Activated naive CD4-positive, alpha-beta T cell treated with anti-CD3 and anti-CD28 coated beads for 36 hours (primary cell): ENCODE data around the gene AP2B1. TPM values are rescaled to one million over a fixed set of nuclear protein-coding genes. Genes with fewer than 3 reads are reported as not detected.
"Not testable (repeated sequence)": the region's sequence is repeated elsewhere in the genome, so short reads cannot be mapped to it uniquely, and the experiment has no call there.

Source experiments
- CTCF ChIA-PET: fragments of 350-600 bp; sonication (Branson Sonifier 250); formaldehyde crosslinking; loops from one replicate; lab custom pipeline; 2021; ENCODE audit warnings: antibody characterized with exemption; lab: Charles Lee
- DNase-seq: peaks from one replicate; pipeline ENCODE4 v3.0.0-alpha.2; 2020
- H3K27ac Mint-ChIP-seq: one replicate; pipeline ENCODE4 v1.8.0; 2021; ENCODE audit warnings: mild to moderate bottlenecking, mixed read lengths
- H3K27me3 Mint-ChIP-seq: one replicate; pipeline ENCODE4 v1.8.0; 2021; ENCODE audit warnings: low read depth, mixed read lengths
- H3K36me3 Mint-ChIP-seq: one replicate; pipeline ENCODE4 v1.8.0; 2021; ENCODE audit warnings: low read depth, mixed read lengths
- H3K4me1 Mint-ChIP-seq: one replicate; pipeline ENCODE4 v1.8.0; 2021; ENCODE audit warnings: low read depth, mixed read lengths
- H3K4me3 Mint-ChIP-seq: one replicate; pipeline ENCODE4 v1.8.0; 2021; ENCODE audit warnings: mild to moderate bottlenecking, moderate library complexity, mixed read lengths
- H3K9me3 Mint-ChIP-seq: one replicate; pipeline ENCODE4 v1.8.0; 2021; ENCODE audit warnings: mixed read lengths
- intact Hi-C: fragments of 100-400 bp; cut with micrococcal nuclease; formaldehyde crosslinking; loops from one replicate; pipeline ENCODE4 v1.15.1; 2023
- total RNA-seq, 2 experiments: library from RNA; stranded (reverse); gene quantifications; one replicate each; pipeline ENCODE4 v1.2.3, GENCODE V29; 2021

Gene AP2B1
- total RNA-seq, 2 experiments from 2014 or later = 158 to 172 TPM

DNA sequence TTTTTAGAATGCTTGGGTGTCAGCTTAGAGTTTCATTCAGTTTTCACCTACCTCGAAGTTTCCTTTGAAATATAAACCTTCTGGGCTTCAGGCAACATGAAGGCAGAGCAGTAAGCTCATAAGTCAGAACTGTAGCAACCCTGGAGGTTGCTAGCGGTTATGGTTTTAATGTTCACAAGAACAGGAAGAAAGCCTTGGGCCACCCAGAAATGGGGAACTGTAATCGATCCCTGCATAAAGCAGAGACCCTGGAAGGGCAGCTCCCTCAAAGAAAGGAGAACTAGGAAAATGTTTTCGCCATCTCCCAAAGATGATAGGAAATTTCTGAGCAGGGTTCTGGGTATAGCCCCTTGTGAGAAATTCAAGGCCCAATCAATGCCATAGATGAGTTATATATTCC lies 96.5 kb downstream of the AP2B1 start:
- CTCF ChIA-PET = interaction anchor here (0.9 kb wide), 1 partner anchor 40 kb away, joined by 3 read pairs; no protein-coding TSS in a partner anchor
- no peak for DNase-seq

DNA sequence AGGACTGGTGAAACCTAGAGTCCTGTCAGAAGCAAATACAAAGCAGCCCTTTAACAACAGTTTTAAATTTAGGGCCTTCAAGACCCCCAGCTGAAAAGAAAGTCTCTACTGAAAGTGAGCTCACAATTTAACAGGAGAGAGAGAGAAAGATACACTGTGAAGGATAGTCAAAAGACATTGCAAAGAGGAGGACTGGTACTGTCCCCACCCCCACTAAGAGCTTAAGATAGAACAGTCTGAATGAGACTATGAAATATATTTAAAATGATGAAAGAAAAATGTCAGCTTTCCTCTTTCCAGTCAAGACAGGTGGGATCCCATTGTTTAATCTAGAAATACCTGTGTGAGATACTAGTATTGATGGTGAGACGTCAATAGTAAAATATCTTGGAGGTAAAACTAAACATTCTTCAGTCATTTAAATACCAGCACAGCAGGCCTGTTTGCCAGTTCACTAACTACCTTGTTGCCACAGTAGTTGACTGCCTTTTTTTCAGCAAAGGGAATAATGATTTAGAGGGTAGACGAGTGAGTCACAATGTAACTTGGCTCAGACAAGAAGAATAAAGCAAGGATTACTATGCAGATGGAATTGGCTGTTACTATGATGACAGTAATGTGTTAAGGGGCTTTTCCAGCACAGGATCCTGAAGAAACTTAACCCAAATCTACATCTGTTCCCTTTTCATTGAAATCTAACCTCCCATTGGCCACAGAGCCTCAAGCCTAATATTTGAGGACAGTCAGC lies 97.1 kb downstream of the AP2B1 start:
- H3K9me3 Mint-ChIP-seq = no peaks in the 10 kb centered on the region
- H3K36me3 Mint-ChIP-seq = peaks cover 36% of the 10 kb centered on the region
- no peak overlapping the region for H3K27ac Mint-ChIP-seq
- H3K4me3 Mint-ChIP-seq = no peak overlapping the region
- H3K4me1 Mint-ChIP-seq = peaks cover 3% of the 10 kb centered on the region
- no peak for DNase-seq
- no peaks in the 10 kb centered on the region for H3K27me3 Mint-ChIP-seq
- CTCF ChIA-PET = no interaction called here
- intact Hi-C loops = no loop called here

More for the DNA sequence above, 96.5 kb downstream of the AP2B1 start:
- intact Hi-C loops = no loop called here
- Mint-ChIP-seq H3K36me3 (peaks cover 31% of the 10 kb centered on the region), H3K9me3 (no peaks in the 10 kb centered on the region), H3K4me3 (no peak overlapping the region), H3K27ac (no peak overlapping the region), H3K27me3 (no peaks in the 10 kb centered on the region), H3K4me1 (peaks cover 6% of the 10 kb centered on the region)

DNA sequence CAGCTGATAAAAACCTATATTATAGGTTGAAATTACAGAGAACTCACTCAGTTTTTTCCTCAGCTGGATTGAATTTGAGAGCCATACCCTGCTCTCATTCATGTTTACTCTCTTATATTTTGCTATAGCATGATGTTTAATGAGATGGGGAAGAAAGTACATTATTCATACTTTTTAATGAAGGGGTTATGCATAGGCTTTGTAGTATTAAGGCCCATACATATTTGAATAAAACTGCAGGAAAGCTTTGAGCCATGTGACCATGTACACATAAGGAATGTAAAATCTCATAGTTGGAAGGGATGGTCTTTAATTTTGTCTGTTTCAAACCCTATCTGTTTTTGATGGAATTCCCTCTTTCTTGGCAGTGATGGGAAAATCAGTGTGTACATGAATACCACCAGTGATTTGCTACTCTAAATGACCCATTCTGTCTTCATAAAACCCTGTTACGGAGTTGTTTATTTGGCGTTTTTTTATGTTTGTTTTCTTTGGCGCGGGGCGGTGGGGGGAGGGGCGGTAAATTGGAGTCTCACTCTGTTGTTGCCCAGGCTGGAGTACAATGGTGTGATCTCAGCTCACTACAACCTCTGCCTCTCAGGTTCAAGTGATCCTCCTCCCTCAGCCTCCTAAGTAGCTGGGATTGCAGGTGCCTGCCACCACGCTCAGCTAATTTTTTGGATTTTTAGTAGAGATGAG lies 105.5 kb downstream of the AP2B1 start:
- H3K27ac Mint-ChIP-seq = no peak overlapping the region
- CTCF ChIA-PET = no interaction called here
- H3K9me3 Mint-ChIP-seq = no peaks in the 10 kb centered on the region
- H3K4me3 Mint-ChIP-seq = no peak overlapping the region
- H3K36me3 Mint-ChIP-seq = peaks cover 33% of the 10 kb centered on the region
- DNase-seq = no peak
- intact Hi-C loops = no loop called here
- no peaks in the 10 kb centered on the region for H3K4me1 Mint-ChIP-seq
- H3K27me3 Mint-ChIP-seq = no peaks in the 10 kb centered on the region

DNA sequence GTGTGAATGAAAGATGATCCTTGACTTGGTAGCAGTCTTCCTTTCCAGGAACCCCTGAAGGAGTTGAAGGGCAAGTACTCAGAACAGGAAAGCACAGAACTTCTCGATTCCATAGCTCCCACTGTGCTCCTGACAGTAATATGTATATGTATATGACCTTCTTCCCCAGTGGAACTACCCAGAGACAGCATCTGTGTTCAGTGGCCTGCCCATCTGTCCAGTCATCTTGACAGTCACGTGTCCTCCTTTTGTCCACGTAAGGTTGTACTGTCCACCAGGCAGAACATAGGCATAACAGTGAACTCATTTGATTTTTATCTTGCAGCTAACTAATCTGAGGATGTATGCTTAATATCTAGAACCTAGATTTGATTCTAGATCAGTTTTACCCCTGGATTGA lies 106.5 kb downstream of the AP2B1 start:
- CTCF ChIA-PET = no interaction called here
- Mint-ChIP-seq H3K4me1 (no peaks in the 10 kb centered on the region), H3K9me3 (no peaks in the 10 kb centered on the region), H3K27me3 (no peaks in the 10 kb centered on the region), H3K36me3 (peaks cover 23% of the 10 kb centered on the region), H3K4me3 (no peak overlapping the region), H3K27ac (no peak overlapping the region)
- intact Hi-C loops = no loop called here
- DNase-seq = no peak

DNA sequence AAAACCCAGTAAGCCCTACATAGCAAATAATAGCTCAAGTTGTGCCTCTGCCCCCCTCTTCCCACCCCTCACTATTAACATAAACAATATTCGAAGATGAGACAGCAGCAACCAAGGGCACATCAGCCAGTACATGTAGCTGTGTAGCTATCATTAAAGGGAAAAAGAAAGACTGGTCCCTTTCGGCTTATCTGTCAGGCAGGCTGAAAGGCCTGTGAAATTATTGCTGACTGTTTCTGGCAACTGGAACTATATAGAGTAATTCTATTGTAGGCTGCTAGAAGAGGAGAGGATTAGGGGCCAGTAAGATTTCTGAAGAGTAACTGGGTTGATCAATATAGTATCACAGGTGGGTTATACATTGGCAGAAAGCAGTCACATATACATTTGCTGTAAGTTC lies 107.8 kb downstream of the AP2B1 start:
- intact Hi-C loops = no loop called here
- H3K27ac Mint-ChIP-seq = no peak overlapping the region
- no peaks in the 10 kb centered on the region for H3K27me3 Mint-ChIP-seq
- no peaks in the 10 kb centered on the region for H3K4me1 Mint-ChIP-seq
- CTCF ChIA-PET = interaction anchor here (0.6 kb wide), 1 partner anchor 18 kb away, joined by 6 read pairs; no protein-coding TSS in a partner anchor
- H3K4me3 Mint-ChIP-seq = no peak overlapping the region
- no peak for DNase-seq
- peaks cover 16% of the 10 kb centered on the region for H3K36me3 Mint-ChIP-seq
- no peaks in the 10 kb centered on the region for H3K9me3 Mint-ChIP-seq

DNA sequence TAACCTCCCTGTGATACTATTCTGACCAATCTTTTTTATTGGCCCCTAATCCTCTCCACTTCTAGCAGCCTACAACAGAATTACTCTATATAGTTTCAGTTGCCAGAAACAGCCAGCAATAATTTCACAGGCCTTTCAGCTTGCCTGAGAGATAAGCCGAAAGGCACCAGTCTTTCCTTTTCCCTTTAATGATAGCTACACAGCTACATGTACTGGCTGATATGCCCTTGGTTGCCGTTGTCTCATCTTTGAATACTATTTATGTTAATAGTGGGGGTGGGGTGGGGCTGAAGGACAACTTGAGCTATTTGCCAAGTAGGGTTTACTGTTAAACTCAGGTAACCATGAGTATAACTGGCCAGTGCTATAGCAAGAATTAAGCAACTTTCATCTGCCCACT lies 108.5 kb downstream of the AP2B1 start:
- Mint-ChIP-seq H3K4me3 (no peak overlapping the region), H3K27ac (no peak overlapping the region), H3K27me3 (no peaks in the 10 kb centered on the region), H3K9me3 (no peaks in the 10 kb centered on the region), H3K4me1 (no peaks in the 10 kb centered on the region), H3K36me3 (peaks cover 9% of the 10 kb centered on the region)
- DNase-seq = no peak
- intact Hi-C loops = no loop called here
- CTCF ChIA-PET = interaction anchor here (0.6 kb wide), 2 partner anchors 19 to 51 kb away, joined by 3 to 6 read pairs; no protein-coding TSS in a partner anchor

DNA sequence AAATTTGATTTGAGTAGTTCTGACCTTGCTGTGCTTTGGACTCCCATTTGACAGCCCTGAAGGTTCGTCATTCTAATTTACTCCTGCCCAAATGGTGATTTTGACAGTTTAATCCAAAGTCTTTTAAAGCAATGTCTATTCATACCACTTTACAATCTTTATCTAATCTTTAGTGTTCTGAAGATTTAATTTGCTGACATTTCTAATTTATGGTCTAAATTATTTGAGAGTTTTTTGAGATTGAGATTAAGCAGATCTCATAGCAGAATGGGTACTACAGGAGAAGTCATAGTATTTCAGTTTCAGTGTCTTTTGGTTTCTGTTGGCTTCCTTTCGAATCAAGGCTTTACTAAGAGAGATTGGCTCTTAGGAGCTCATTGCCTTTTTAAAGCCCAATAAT lies 111.7 kb downstream of the AP2B1 start:
- peaks cover under 1% of the 10 kb centered on the region for H3K4me1 Mint-ChIP-seq
- CTCF ChIA-PET = interaction anchor here (1.5 kb wide), 1 partner anchor 86 kb away, joined by 3 read pairs; no protein-coding TSS in a partner anchor

DNA sequence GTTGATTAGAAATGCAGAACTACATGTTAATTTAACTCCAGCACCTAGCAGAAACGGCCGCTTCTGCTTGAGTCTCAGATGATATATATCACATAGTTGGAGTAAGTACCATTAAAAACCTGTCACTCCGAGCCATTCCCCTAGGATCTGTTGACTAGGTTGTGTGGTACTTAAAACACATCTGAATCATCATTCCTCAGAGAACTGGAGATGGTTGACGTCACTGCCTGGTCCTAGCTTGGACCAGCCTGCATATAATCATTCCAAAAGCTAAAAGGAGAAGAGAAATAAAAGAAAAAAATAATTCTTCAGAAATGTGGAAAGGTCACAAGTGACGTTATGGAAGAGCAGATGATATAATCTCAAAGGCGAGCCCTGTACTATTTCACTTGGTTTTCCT lies 113.0 kb downstream of the AP2B1 start:
- Mint-ChIP-seq H3K36me3 (peaks cover 19% of the 10 kb centered on the region), H3K9me3 (no peaks in the 10 kb centered on the region), H3K27ac (no peak overlapping the region), H3K27me3 (no peaks in the 10 kb centered on the region), H3K4me1 (peaks cover 11% of the 10 kb centered on the region), H3K4me3 (no peak overlapping the region)
- no peak for DNase-seq
- CTCF ChIA-PET = interaction anchor here (0.9 kb wide), 1 partner anchor 18 kb away, joined by 3 read pairs; no protein-coding TSS in a partner anchor
- intact Hi-C loops = no loop called here

More for the DNA sequence above, 111.7 kb downstream of the AP2B1 start:
- no peaks in the 10 kb centered on the region for H3K27me3 Mint-ChIP-seq
- intact Hi-C loops = no loop called here
- peaks cover 18% of the 10 kb centered on the region for H3K36me3 Mint-ChIP-seq
- H3K27ac Mint-ChIP-seq = no peak overlapping the region
- DNase-seq = no peak
- no peak overlapping the region for H3K4me3 Mint-ChIP-seq
- H3K9me3 Mint-ChIP-seq = no peaks in the 10 kb centered on the region

DNA sequence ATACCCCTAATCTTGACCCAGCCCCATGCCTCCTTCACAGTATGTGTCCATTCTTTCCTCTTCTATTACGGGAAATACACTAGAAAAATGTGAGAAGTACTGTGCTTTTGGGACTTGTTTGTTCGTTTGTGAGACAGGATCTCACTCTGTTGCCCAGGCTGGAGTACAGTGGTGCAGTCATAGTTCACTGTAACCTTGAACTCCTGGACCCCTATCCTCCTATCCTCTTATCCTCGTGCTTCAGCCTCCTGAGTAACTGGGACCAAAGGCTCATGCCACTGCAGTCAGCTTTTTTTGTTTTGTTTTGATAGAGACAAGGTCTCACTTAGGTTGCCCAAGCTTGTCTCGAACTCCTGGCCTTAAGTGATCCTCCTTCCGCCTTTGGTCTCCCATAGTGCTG lies 114.4 kb downstream of the AP2B1 start:
- H3K4me1 Mint-ChIP-seq = peaks cover 17% of the 10 kb centered on the region
- no peak for DNase-seq
- H3K36me3 Mint-ChIP-seq = peaks cover 16% of the 10 kb centered on the region
- CTCF ChIA-PET = no interaction called here
- no peaks in the 10 kb centered on the region for H3K9me3 Mint-ChIP-seq
- H3K27ac Mint-ChIP-seq = no peak overlapping the region
- intact Hi-C loops = no loop called here
- no peaks in the 10 kb centered on the region for H3K27me3 Mint-ChIP-seq
- H3K4me3 Mint-ChIP-seq = no peak overlapping the region

DNA sequence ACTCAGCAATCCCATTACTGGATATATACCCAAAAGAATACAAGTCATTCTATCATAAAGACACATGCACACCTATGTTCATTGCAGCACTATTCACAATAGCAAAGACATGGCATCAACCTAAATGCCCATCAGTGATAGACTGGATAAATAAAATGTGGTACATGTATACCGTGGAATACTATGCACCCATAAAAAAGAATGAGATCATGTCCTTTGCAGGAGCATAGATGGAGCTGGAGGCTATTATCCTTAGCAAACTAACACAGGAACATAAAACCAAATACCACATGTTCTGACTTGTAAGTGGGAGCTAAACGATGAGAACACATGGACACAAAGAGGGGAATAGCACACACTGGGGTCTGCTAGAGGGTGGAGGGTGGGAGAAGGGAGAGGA lies 116.2 kb downstream of the AP2B1 start:
- Mint-ChIP-seq H3K4me1 (peaks cover 33% of the 10 kb centered on the region), H3K36me3 (peaks cover 14% of the 10 kb centered on the region)
- H3K27ac Mint-ChIP-seq, DNase-seq, intact Hi-C loops, H3K27me3 Mint-ChIP-seq, H3K4me3 Mint-ChIP-seq, H3K9me3 Mint-ChIP-seq: not testable (repeated sequence)
- CTCF ChIA-PET = interaction anchor here (1.7 kb wide), 1 partner anchor 61 kb away, joined by 6 read pairs; no protein-coding TSS in a partner anchor

DNA sequence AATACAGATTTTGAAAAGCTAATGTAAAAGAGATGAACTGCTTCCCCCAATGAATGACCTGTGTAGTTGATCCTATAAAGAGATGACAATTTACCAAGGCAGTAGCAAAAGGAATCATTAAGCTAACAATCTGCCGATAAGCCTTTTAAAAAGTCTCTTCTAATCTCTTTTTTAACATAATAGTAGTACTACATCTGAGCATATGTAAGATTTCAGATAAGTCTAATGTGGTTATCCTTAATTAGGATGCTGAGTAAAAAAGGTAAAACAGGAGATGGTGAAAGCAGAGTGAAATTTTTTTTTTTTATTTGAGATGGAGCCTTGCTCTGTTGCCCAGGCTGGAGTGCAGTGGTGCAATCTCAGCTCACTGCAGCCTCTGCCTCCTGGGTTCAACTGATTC lies 118.1 kb downstream of the AP2B1 start:
- H3K27ac Mint-ChIP-seq = no peak overlapping the region
- H3K4me3 Mint-ChIP-seq = no peak overlapping the region
- no peaks in the 10 kb centered on the region for H3K27me3 Mint-ChIP-seq
- DNase-seq = no peak
- CTCF ChIA-PET = interaction anchor here (0.6 to 0.7 kb wide), 2 partner anchors 43 to 54 kb away, joined by 3 to 4 read pairs; no protein-coding TSS in a partner anchor
- intact Hi-C loops = no loop called here
- peaks cover 42% of the 10 kb centered on the region for H3K4me1 Mint-ChIP-seq
- no peaks in the 10 kb centered on the region for H3K9me3 Mint-ChIP-seq
- H3K36me3 Mint-ChIP-seq = peaks cover 18% of the 10 kb centered on the region

DNA sequence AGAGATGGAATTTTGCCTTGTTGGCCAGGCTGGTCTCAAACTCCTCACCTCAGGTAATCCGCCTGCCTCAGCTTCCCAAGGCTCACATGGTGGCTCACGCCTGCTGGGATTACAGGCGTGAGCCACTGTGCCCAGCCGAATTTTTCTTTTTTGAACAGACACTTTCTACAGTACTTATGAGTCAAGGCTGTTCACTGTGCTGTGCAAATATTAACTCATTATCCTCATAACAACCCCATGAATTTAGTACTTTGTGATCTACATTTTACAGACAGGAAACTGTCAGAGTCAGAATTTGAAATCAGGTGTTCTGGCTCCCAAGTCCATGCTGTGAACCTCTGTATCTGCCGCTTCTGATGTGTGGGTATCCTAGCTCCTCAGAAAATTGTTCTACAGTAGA lies 118.6 kb downstream of the AP2B1 start:
- CTCF ChIA-PET = no interaction called here
- H3K27me3 Mint-ChIP-seq = no peaks in the 10 kb centered on the region
- DNase-seq = no peak
- no peak overlapping the region for H3K27ac Mint-ChIP-seq
- peaks cover 23% of the 10 kb centered on the region for H3K36me3 Mint-ChIP-seq
- no peak overlapping the region for H3K4me3 Mint-ChIP-seq
- peaks cover 45% of the 10 kb centered on the region for H3K4me1 Mint-ChIP-seq
- intact Hi-C loops = no loop called here
- no peaks in the 10 kb centered on the region for H3K9me3 Mint-ChIP-seq
